Left lung (tissue), 10 donors: ENCODE data around the gene NSMCE4A. TPM values are rescaled to one million over a fixed set of nuclear protein-coding genes. Genes with fewer than 3 reads are reported as not detected.
"Not testable (repeated sequence)": the region's sequence is repeated elsewhere in the genome, so short reads cannot be mapped to it uniquely, and the experiment has no call there.

Experiments
- ATAC-seq: fragments of 200-7000 bp; cut with Tn5 transposase; one replicate; pipeline ENCODE4 v1.9.1; 2020; ENCODE audit warnings: moderate library complexity
- DNase-seq, 4 donors: peaks; one replicate each; pipeline ENCODE4 v3.0.0-alpha.2; 2013 to 2020
- H3K27ac ChIP-seq, 2 donors: fragments of 200-600 bp; sonication (generic) in 1 of 2; one replicate each; pipeline versions ENCODE4 v1.5.0 to v1.8.0; 2020 to 2021
- H3K27me3 ChIP-seq, 2 donors: fragments of 200-600 bp; sonication (generic) in 1 of 2; one replicate each; pipeline versions ENCODE4 v1.5.0 to v1.8.0; 2020 to 2021
- H3K36me3 ChIP-seq, 2 donors: fragments of 200-600 bp; sonication (generic) in 1 of 2; one replicate each; pipeline versions ENCODE4 v1.5.0 to v1.8.0; 2020 to 2021
- H3K4me1 ChIP-seq, 2 donors: fragments of 200-600 bp; one replicate each; pipeline ENCODE4 v1.8.0; 2021
- H3K4me3 ChIP-seq, 2 donors: fragments of 200-600 bp; sonication (generic) in 1 of 2; one replicate each; pipeline versions ENCODE4 v1.5.0 to v1.8.0; 2020 to 2021; ENCODE audit warnings: mild to moderate bottlenecking in 1 of 2
- H3K9me3 ChIP-seq, 2 donors: fragments of 200-600 bp; sonication (generic) in 1 of 2; one replicate each; pipeline versions ENCODE4 v1.5.0 to v1.8.0; 2020 to 2021
- intact Hi-C, 2 donors: fragments of 100-400 bp; cut with DNase I; formaldehyde crosslinking; loops; one replicate each; pipeline versions ENCODE4 v1.11.2 to v1.14.2; 2022
- polyA plus RNA-seq, 6 donors: library from polyadenylated mRNA; unstranded; fragments of 120-200 nt; gene quantifications; one replicate each; pipeline ENCODE4 v1.2.1, GENCODE V29; 2013; ENCODE audit not compliant: insufficient read length in 6 of 6
- total RNA-seq, 2 donors: library from RNA; stranded (reverse); fragmentation: NEBNext Ultra II Directional; extraction: Animal tissue kit (Norgen Biotek cat#: 25700); gene quantifications; one replicate each; pipeline ENCODE4 v1.2.1, GENCODE V29; 2021
- TF ChIP-seq, protein P1 (sequence below), 2 donors: fragments of 200-600 bp; sonication (generic) in 1 of 2; IDR thresholded peaks; one replicate each; pipeline versions ENCODE4 v1.5.0 to v1.8.0; 2021; ENCODE audit warnings: antibody characterized with exemption in 2 of 2
- donor health status: DM: no; HTN: yes; CAD: no.
- donor health status: DM: no; HTN: no; CAD: no.

Gene NSMCE4A
- total and polyA plus RNA-seq, 8 donors = 26.2 to 112 (median 99.1) TPM

DNA sequence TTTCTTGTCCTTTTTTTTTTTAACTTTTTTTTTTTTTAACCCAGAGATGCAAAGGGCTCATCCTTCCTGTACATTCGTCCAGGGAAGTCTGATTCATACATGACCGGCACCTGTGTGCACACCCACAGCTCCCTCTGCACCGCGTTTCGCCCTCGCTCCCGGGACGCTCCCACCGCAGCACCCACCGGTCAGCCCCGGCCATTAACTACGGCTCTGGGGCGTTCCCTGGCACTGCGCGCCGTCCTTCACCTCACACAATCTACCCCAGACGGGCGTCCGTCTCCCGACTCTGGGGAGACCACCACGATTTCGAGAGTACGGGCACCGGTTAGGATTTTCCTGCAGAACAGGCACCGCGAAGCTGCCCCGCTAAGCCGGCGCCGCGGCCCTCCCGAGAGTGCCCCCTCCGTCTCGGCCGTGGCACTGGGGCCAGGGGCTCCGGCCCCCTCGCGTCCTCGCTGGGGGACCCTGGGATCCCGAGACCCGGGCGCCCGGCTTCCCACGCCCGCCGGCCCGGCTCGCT is 47.6 kb downstream of the NSMCE4A start:
- peaks cover 5 to 22% of the 10 kb centered on the region in 2 donors for H3K4me1 ChIP-seq
- H3K36me3 ChIP-seq = peaks cover 0 to 14% of the 10 kb centered on the region in 2 donors
- TF ChIP-seq, protein P1, sequence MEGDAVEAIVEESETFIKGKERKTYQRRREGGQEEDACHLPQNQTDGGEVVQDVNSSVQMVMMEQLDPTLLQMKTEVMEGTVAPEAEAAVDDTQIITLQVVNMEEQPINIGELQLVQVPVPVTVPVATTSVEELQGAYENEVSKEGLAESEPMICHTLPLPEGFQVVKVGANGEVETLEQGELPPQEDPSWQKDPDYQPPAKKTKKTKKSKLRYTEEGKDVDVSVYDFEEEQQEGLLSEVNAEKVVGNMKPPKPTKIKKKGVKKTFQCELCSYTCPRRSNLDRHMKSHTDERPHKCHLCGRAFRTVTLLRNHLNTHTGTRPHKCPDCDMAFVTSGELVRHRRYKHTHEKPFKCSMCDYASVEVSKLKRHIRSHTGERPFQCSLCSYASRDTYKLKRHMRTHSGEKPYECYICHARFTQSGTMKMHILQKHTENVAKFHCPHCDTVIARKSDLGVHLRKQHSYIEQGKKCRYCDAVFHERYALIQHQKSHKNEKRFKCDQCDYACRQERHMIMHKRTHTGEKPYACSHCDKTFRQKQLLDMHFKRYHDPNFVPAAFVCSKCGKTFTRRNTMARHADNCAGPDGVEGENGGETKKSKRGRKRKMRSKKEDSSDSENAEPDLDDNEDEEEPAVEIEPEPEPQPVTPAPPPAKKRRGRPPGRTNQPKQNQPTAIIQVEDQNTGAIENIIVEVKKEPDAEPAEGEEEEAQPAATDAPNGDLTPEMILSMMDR (IDR thresholded peaks at IDR 0.05) = no peak
- H3K27ac ChIP-seq = peak overlapping the region; percentile 97 to 99
- intact Hi-C loops = no loop called here
- H3K9me3 ChIP-seq = no peaks in the 10 kb centered on the region
- no peaks in the 10 kb centered on the region for H3K27me3 ChIP-seq
- peak in 3 of 4 donors; percentile 49 to 87 (median 51) for DNase-seq
- peak overlapping the region; percentile 95 to 99 for H3K4me3 ChIP-seq
- ATAC-seq = peak; percentile 71

DNA sequence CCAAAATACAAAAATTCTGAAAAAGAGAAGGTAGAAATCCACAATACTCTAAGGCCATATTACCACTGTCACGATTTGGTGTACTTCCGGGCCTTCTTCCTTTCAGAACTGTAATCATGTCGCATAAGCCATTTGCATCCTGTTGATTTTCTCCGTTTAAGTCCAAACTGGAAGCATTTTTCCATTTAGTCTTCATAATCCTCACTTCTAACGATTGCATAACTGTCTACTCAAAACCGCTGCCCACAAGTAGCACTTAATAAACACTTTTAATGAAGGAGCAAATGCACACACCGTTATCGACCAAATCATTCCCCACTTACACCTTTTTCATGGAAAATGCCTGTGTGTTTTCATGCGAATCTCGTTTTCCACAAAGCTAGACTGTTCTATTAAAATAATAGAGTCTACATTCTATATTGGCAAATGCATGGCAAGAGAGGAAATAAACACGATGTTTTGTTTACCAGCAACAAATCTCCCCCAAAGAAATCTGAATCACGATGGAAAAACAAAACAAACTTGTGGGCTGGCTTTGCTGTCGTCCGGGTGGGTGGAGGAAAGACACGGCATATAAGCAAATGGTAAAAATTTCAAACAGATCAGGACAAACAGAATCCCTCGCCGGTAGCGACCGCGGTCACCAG is 48.2 kb downstream of the NSMCE4A start:
- H3K4me3 ChIP-seq = peak overlapping the region; percentile 95 to 99
- intact Hi-C loops = no loop called here
- H3K9me3 ChIP-seq = no peaks in the 10 kb centered on the region
- peak in 2 of 4 donors; percentile 57 to 69 for DNase-seq
- no peaks in the 10 kb centered on the region for H3K27me3 ChIP-seq
- peaks cover 5 to 22% of the 10 kb centered on the region in 2 donors for H3K4me1 ChIP-seq
- peak overlapping the region; percentile 97 to 99 for H3K27ac ChIP-seq
- H3K36me3 ChIP-seq = peaks cover 0 to 15% of the 10 kb centered on the region in 2 donors
- peak; percentile 8 for ATAC-seq
- TF ChIP-seq, protein P1 (IDR thresholded peaks at IDR 0.05) = no peak

DNA sequence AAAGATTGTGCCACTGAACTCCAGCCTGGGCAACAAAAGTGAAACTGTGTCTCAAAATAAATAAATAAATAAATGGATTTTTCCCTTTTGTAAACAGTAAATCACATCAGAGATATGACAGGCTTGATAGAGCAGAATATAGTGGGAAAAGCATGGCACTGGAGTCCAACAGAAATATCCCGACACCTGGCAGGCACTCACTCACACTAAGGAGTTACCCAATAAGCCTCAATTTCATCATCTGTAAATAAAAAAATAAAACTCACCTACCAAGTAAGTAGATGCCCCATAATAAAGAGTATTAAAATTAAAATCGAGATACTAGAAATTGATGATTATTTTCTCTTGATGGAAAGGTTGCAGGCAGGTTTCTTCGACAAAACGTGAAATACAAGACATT is 48.9 kb downstream of the NSMCE4A start:
- intact Hi-C loops = no loop called here
- Histone ChIP-seq H3K9me3 (no peaks in the 10 kb centered on the region), H3K4me3 (peak overlapping the region in 1 of 2 donors; percentile 95), H3K27ac (peak overlapping the region in 1 of 2 donors; percentile 97), H3K4me1 (peaks cover 5 to 22% of the 10 kb centered on the region in 2 donors), H3K27me3 (no peaks in the 10 kb centered on the region), H3K36me3 (peaks cover 0 to 21% of the 10 kb centered on the region in 2 donors)
- ATAC-seq (no peak), DNase-seq (no peak)
- TF ChIP-seq, protein P1 (IDR thresholded peaks at IDR 0.05) = no peak

DNA sequence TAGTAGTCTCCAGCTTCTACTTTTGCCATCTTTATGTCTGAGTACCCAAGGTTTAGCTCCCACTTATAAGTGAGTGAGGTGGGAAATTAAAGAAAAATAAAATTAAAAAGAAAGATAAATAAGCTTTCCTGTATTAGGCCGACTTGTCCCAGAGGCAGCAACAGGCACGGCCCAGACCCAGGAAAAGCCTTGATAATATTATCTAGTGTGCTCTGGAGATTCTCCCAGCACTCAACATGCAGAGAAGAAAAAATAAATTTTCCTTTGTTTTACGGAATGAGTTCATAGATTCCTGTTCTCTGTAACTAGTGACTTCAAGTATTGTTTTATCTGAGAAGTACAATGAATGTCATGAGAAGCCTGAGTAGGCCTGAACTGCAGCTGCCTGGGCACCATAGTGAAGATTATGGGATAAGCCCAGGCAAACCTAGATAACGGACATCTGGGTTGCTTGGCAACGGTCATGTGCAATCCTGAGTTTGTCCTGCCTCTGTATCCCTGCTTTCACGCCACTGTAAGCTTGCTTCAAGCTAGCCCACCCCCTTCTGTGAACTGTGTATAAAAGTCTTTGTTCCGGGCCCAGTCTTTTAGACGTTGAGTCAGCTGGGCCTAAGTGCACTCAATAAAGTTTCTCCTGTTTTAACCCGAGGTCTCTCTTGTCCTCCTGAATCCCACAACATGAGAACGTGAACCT is 53.6 kb downstream of the NSMCE4A start:
- TF ChIP-seq, protein P1 (IDR thresholded peaks at IDR 0.05) = no peak
- DNase-seq (no peak), ATAC-seq (no peak)
- peaks cover 0 to 5% of the 10 kb centered on the region in 2 donors for H3K9me3 ChIP-seq
- H3K36me3 ChIP-seq = peaks cover 0 to 49% of the 10 kb centered on the region in 2 donors
- H3K27ac ChIP-seq = no peak overlapping the region
- H3K27me3 ChIP-seq = no peaks in the 10 kb centered on the region
- H3K4me3 ChIP-seq = no peak overlapping the region
- H3K4me1 ChIP-seq = peaks cover 0 to 8% of the 10 kb centered on the region in 2 donors
- intact Hi-C loops = no loop called here

DNA sequence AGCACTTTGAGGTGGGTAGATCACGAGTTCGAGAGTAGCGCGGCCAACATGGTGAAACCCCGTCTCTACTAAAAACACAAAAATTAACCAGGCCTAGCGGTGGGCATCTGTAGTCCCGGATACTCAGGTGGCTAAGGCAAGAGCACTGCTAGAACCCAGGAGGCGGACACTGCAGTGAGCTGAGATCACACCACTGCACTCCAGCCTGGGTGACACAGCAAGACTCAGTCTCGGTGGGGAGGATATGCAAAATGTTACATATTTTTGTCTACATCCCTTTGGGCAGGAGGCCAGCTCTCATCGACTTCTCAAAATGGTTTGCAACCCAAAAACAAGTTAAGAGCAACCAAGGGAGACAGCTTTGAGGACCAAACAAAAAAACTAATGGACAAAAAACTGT is 55.4 kb downstream of the NSMCE4A start:
- H3K4me1 ChIP-seq = no peaks in the 10 kb centered on the region
- ATAC-seq (no peak), DNase-seq (no peak)
- intact Hi-C loops = no loop called here
- no peak overlapping the region for H3K27ac ChIP-seq
- no peak overlapping the region for H3K4me3 ChIP-seq
- no peaks in the 10 kb centered on the region for H3K27me3 ChIP-seq
- H3K36me3 ChIP-seq = peaks cover 0 to 49% of the 10 kb centered on the region in 2 donors
- peaks cover 0 to 5% of the 10 kb centered on the region in 2 donors for H3K9me3 ChIP-seq
- TF ChIP-seq, protein P1 (IDR thresholded peaks at IDR 0.05) = no peak

DNA sequence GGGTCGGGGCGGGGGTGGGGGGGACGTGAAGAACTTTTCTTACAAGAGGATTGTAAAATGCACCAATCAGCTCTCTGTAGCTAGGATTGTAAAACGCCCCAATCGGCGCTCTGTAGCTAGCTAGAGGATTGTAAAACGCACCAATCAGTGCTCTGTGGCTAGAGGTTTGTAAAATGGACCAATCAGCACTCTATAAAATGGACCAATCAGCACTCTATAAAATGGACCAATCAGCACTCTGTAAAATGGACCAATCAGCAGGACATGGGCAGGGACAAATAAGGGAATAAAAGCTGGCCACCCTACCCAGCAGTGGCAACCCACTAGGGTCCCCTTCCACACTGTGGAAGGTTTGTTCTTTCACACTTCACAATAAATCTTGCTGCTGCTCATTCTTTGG is 56.2 kb downstream of the NSMCE4A start:
- DNase-seq, H3K27me3 ChIP-seq, intact Hi-C loops, ATAC-seq, H3K4me3 ChIP-seq, H3K9me3 ChIP-seq, H3K27ac ChIP-seq, H3K4me1 ChIP-seq: not testable (repeated sequence)
- H3K36me3 ChIP-seq = peaks cover 0 to 55% of the 10 kb centered on the region in 2 donors
